Measurements from ENCODE around the gene HSD3B1. TPM values are rescaled to one million over a fixed set of nuclear protein-coding genes. Genes with fewer than 3 reads are reported as not detected.

Gene HSD3B1
- total RNA-seq, 1 donor from 2014 or later: not detected

GRCh38 chr1:119472080-119472818, 34.8 kb upstream of the HSD3B1 start:
- FAIRE-seq (no peak), DNase-seq (ENCODE audit: low read depth) (no peak)
- no peak for TF ChIP-seq CTCF (IDR thresholded peaks at IDR 0.05; ENCODE audit: insufficient read depth, low read length, severe bottlenecking)
- H3K36me3 ChIP-seq (ENCODE audit: control insufficient read depth, insufficient read depth, low read length): no peaks in the 10 kb centered on the region
- no peaks in the 10 kb centered on the region for H3K27me3 ChIP-seq (ENCODE audit: control insufficient read depth, insufficient read depth, low read length)
- no peak overlapping the region for H3K4me3 ChIP-seq (ENCODE audit: low read depth, low read length)

- no peak for FAIRE-seq
- no peaks in the 10 kb centered on the region for H3K36me3 ChIP-seq (ENCODE audit: control insufficient read depth, insufficient read depth, low read length)
Observed at GRCh38 chr1:119472819-119473175, 34.2 kb upstream of the HSD3B1 start.

GRCh38 chr1:119475866-119476439, 31.1 kb upstream of the HSD3B1 start:
- Histone ChIP-seq H3K4me3 (ENCODE audit: low read depth, low read length) (no peak overlapping the region), H3K27me3 (ENCODE audit: control insufficient read depth, insufficient read depth, low read length) (no peaks in the 10 kb centered on the region), H3K36me3 (ENCODE audit: control insufficient read depth, insufficient read depth, low read length) (no peaks in the 10 kb centered on the region)
- FAIRE-seq (peak; percentile 13), DNase-seq (ENCODE audit: low read depth) (peak; percentile 66)
- peak; percentile 85 for TF ChIP-seq CTCF (IDR thresholded peaks at IDR 0.05; ENCODE audit: insufficient read depth, low read length, severe bottlenecking)

More at GRCh38 chr1:119472819-119473175, 34.2 kb upstream of the HSD3B1 start:
- Histone ChIP-seq H3K27me3 (ENCODE audit: control insufficient read depth, insufficient read depth, low read length) (no peaks in the 10 kb centered on the region), H3K4me3 (ENCODE audit: low read depth, low read length) (no peak overlapping the region)
- TF ChIP-seq CTCF (IDR thresholded peaks at IDR 0.05; ENCODE audit: insufficient read depth, low read length, severe bottlenecking): no peak
- DNase-seq (ENCODE audit: low read depth): no peak

GRCh38 chr1:119477710-119478109, 29.3 kb upstream of the HSD3B1 start:
- H3K27me3 ChIP-seq (ENCODE audit: control insufficient read depth, insufficient read depth, low read length): no peaks in the 10 kb centered on the region
- no peak for TF ChIP-seq CTCF (IDR thresholded peaks at IDR 0.05; ENCODE audit: insufficient read depth, low read length, severe bottlenecking)
- no peaks in the 10 kb centered on the region for H3K36me3 ChIP-seq (ENCODE audit: control insufficient read depth, insufficient read depth, low read length)
- no peak for FAIRE-seq
- no peak for DNase-seq (ENCODE audit: low read depth)
- no peak overlapping the region for H3K4me3 ChIP-seq (ENCODE audit: low read depth, low read length)

GRCh38 chr1:119480175-119480574, 26.8 kb upstream of the HSD3B1 start:
- no peaks in the 10 kb centered on the region for H3K27me3 ChIP-seq (ENCODE audit: control insufficient read depth, insufficient read depth, low read length)
- TF ChIP-seq CTCF (IDR thresholded peaks at IDR 0.05; ENCODE audit: insufficient read depth, low read length, severe bottlenecking): no peak

More at GRCh38 chr1:119480175-119480574, 26.8 kb upstream of the HSD3B1 start:
- FAIRE-seq (no peak), DNase-seq (ENCODE audit: low read depth) (no peak)
- H3K4me3 ChIP-seq (ENCODE audit: low read depth, low read length): no peak overlapping the region
- no peaks in the 10 kb centered on the region for H3K36me3 ChIP-seq (ENCODE audit: control insufficient read depth, insufficient read depth, low read length)
